HUES64 (cell line): Measurements from ENCODE around the gene TOP3A.

Experiments
- H3K27ac ChIP-seq: 2 replicates; pipeline ENCODE4 v1.7.0; 2013; ENCODE audit warnings: low read depth, low read length, inconsistent platforms
- H3K27me3 ChIP-seq: 2 replicates; pipeline ENCODE4 v1.6.1; 2013; ENCODE audit warnings: mild to moderate bottlenecking, low read length; ENCODE audit not compliant: insufficient read depth
- H3K36me3 ChIP-seq: 2 replicates; pipeline ENCODE4 v1.6.1; 2013; ENCODE audit warnings: mild to moderate bottlenecking, low read length; ENCODE audit not compliant: insufficient read depth
- H3K4me1 ChIP-seq: 2 replicates; pipeline ENCODE4 v1.6.1; 2013; ENCODE audit warnings: mild to moderate bottlenecking, low read length, moderate library complexity; ENCODE audit not compliant: insufficient read depth
- H3K4me3 ChIP-seq: 2 replicates; pipeline ENCODE4 v1.5.1; 2013; ENCODE audit warnings: mild to moderate bottlenecking, low read length, moderate library complexity
- H3K9ac ChIP-seq: 2 replicates; pipeline ENCODE4 v1.6.1; 2013; ENCODE audit warnings: mild to moderate bottlenecking, low read depth, low read length
- H3K9me3 ChIP-seq: 2 replicates; pipeline ENCODE4 v1.6.1; 2013; ENCODE audit warnings: low read depth, low read length; ENCODE audit not compliant: insufficient read depth
- WGBS: fragments of 150-250, 120-280 bp; methylation state at CpG from one replicate; pipeline ENCODE4 v1.1.7; 2013; ENCODE audit warnings: missing lambda C conversion rate; 5-methylcytosine and 5-hydroxymethylcytosine counted together

The TOP3A gene

GRCh38 chr17:18257982-18258355 is 56.8 kb downstream of the TOP3A start:
- peaks cover 41% of the 10 kb centered on the region for H3K36me3 ChIP-seq
- WGBS: under 1% methylated on average over 16 of the region's 16 CpGs
- no peaks in the 10 kb centered on the region for H3K27me3 ChIP-seq
- H3K9me3 ChIP-seq: no peaks in the 10 kb centered on the region
- H3K27ac ChIP-seq: peak overlapping the region; percentile 79
- H3K9ac ChIP-seq: peak overlapping the region; percentile 84
- H3K4me1 ChIP-seq: peaks cover 20% of the 10 kb centered on the region
- peak overlapping the region; percentile 98 for H3K4me3 ChIP-seq

GRCh38 chr17:18257268-18257981 is 57.4 kb downstream of the TOP3A start:
- no peaks in the 10 kb centered on the region for H3K27me3 ChIP-seq
- WGBS: 28% methylated on average over 18 of the region's 18 CpGs
- H3K9ac ChIP-seq: peak overlapping the region; percentile 84
- H3K4me1 ChIP-seq: peaks cover 20% of the 10 kb centered on the region
- H3K4me3 ChIP-seq: peak overlapping the region; percentile 98
- H3K9me3 ChIP-seq: no peaks in the 10 kb centered on the region
- H3K36me3 ChIP-seq: peaks cover 44% of the 10 kb centered on the region
- H3K27ac ChIP-seq: peak overlapping the region; percentile 79

- Histone ChIP-seq H3K27ac (peak overlapping the region; percentile 54; the same call in 1 of the 2 replicates), H3K4me1 (peaks cover 19% of the 10 kb centered on the region), H3K36me3 (peaks cover 50% of the 10 kb centered on the region), H3K9ac (peak overlapping the region; percentile 61), H3K4me3 (peak overlapping the region; percentile 98), H3K27me3 (no peaks in the 10 kb centered on the region), H3K9me3 (no peaks in the 10 kb centered on the region)
- WGBS: 95% methylated on average over 7 of the region's 7 CpGs
Measured at GRCh38 chr17:18256776-18257175, 58.0 kb downstream of the TOP3A start.

- no peak overlapping the region for H3K4me3 ChIP-seq
- H3K27me3 ChIP-seq: no peaks in the 10 kb centered on the region
- H3K36me3 ChIP-seq: peaks cover 54% of the 10 kb centered on the region
Measured at GRCh38 chr17:18256351-18256750, 58.4 kb downstream of the TOP3A start.

GRCh38 chr17:18254888-18255649 is 59.7 kb downstream of the TOP3A start:
- Histone ChIP-seq H3K9me3 (no peaks in the 10 kb centered on the region), H3K4me3 (no peak overlapping the region), H3K27ac (no peak overlapping the region), H3K9ac (no peak overlapping the region), H3K27me3 (no peaks in the 10 kb centered on the region), H3K4me1 (peaks cover 12% of the 10 kb centered on the region), H3K36me3 (peaks cover 66% of the 10 kb centered on the region)
- 93% methylated on average over 8 of the region's 8 CpGs for WGBS

More at GRCh38 chr17:18256351-18256750, 58.4 kb downstream of the TOP3A start:
- Histone ChIP-seq H3K27ac (no peak overlapping the region), H3K4me1 (peaks cover 14% of the 10 kb centered on the region), H3K9me3 (no peaks in the 10 kb centered on the region), H3K9ac (no peak overlapping the region)
- 94% methylated on average over 11 of the region's 11 CpGs for WGBS

GRCh38 chr17:18253947-18254821 is 60.6 kb downstream of the TOP3A start:
- H3K27ac ChIP-seq: no peak overlapping the region
- no peak overlapping the region for H3K4me3 ChIP-seq
- no peaks in the 10 kb centered on the region for H3K27me3 ChIP-seq
- 96% methylated on average over 27 of the region's 27 CpGs for WGBS
- H3K4me1 ChIP-seq: peaks cover 9% of the 10 kb centered on the region
- H3K9ac ChIP-seq: no peak overlapping the region
- peaks cover 70% of the 10 kb centered on the region for H3K36me3 ChIP-seq
- no peaks in the 10 kb centered on the region for H3K9me3 ChIP-seq

- H3K36me3 ChIP-seq: peaks cover 73% of the 10 kb centered on the region
- WGBS: 91% methylated on average over 16 of the region's 16 CpGs
Measured at GRCh38 chr17:18253187-18253884, 61.5 kb downstream of the TOP3A start.

GRCh38 chr17:18252160-18252559 is 62.6 kb downstream of the TOP3A start:
- WGBS: 90% methylated on average over 5 of the region's 5 CpGs
- peaks cover 5% of the 10 kb centered on the region for H3K4me1 ChIP-seq
- H3K27ac ChIP-seq: no peak overlapping the region
- H3K4me3 ChIP-seq: no peak overlapping the region
- H3K9me3 ChIP-seq: no peaks in the 10 kb centered on the region
- no peaks in the 10 kb centered on the region for H3K27me3 ChIP-seq
- no peak overlapping the region for H3K9ac ChIP-seq
- H3K36me3 ChIP-seq: peaks cover 81% of the 10 kb centered on the region

More at GRCh38 chr17:18253187-18253884, 61.5 kb downstream of the TOP3A start:
- no peak overlapping the region for H3K9ac ChIP-seq
- H3K27ac ChIP-seq: no peak overlapping the region
- no peaks in the 10 kb centered on the region for H3K9me3 ChIP-seq
- no peaks in the 10 kb centered on the region for H3K27me3 ChIP-seq
- peaks cover 9% of the 10 kb centered on the region for H3K4me1 ChIP-seq
- H3K4me3 ChIP-seq: no peak overlapping the region

- Histone ChIP-seq H3K27ac (no peak overlapping the region), H3K4me3 (no peak overlapping the region), H3K9ac (no peak overlapping the region), H3K9me3 (no peaks in the 10 kb centered on the region), H3K27me3 (no peaks in the 10 kb centered on the region), H3K36me3 (peaks cover 81% of the 10 kb centered on the region), H3K4me1 (0 out of 2 replicates have a peak, but pooled peaks cover 5% of the 10 kb centered on the region)
- WGBS: 96% methylated on average over 15 of the region's 15 CpGs
Measured at GRCh38 chr17:18251204-18251603, 63.6 kb downstream of the TOP3A start.

GRCh38 chr17:18250708-18251107 is 64.1 kb downstream of the TOP3A start:
- no peak overlapping the region for H3K9ac ChIP-seq
- H3K27me3 ChIP-seq: no peaks in the 10 kb centered on the region
- 0 out of 2 replicates have a peak, but pooled peaks cover 5% of the 10 kb centered on the region for H3K4me1 ChIP-seq
- H3K4me3 ChIP-seq: no peak overlapping the region
- WGBS: 94% methylated on average over 14 of the region's 14 CpGs
- no peak overlapping the region for H3K27ac ChIP-seq
- H3K36me3 ChIP-seq: peaks cover 81% of the 10 kb centered on the region
- H3K9me3 ChIP-seq: no peaks in the 10 kb centered on the region
